Hematopoietic multipotent progenitor cell treated with erythropoietin and hydrocortisone succinate and interleukin-3 and kit ligand, for 4 days (in vitro differentiated cells): ENCODE results near the gene C10orf143.

Experiments used
- DNase-seq: peaks from one replicate; pipeline ENCODE4 v3.0.0-alpha.2; 2015

Gene C10orf143

GRCh38 chr10:130050721-130051120 lies 59.9 kb downstream of the C10orf143 start:
- DNase-seq = no peak

- no peak for DNase-seq
These were observed 60.6 kb downstream of the C10orf143 start for GRCh38 chr10:130049987-130050386.

GRCh38 chr10:130049244-130049643 lies 61.4 kb downstream of the C10orf143 start:
- no peak for DNase-seq

GRCh38 chr10:130048081-130048480 lies 62.5 kb downstream of the C10orf143 start:
- DNase-seq = no peak

- no peak for DNase-seq
These were observed 63.3 kb downstream of the C10orf143 start for GRCh38 chr10:130047336-130047735.

GRCh38 chr10:130046591-130046990 lies 64.0 kb downstream of the C10orf143 start:
- DNase-seq = no peak

- DNase-seq = no peak
These were observed 64.8 kb downstream of the C10orf143 start for GRCh38 chr10:130045801-130046321.

- peak; percentile 8 for DNase-seq
These were observed 65.5 kb downstream of the C10orf143 start for GRCh38 chr10:130045091-130045652.

GRCh38 chr10:130044067-130045061 lies 66.3 kb downstream of the C10orf143 start:
- no peak for DNase-seq

- DNase-seq = no peak
These were observed 67.1 kb downstream of the C10orf143 start for GRCh38 chr10:130043491-130043890.

- no peak for DNase-seq
These were observed 68.2 kb downstream of the C10orf143 start for GRCh38 chr10:130042381-130042780.

GRCh38 chr10:130041451-130042371 lies 68.9 kb downstream of the C10orf143 start:
- no peak for DNase-seq

GRCh38 chr10:130040817-130041330 lies 69.8 kb downstream of the C10orf143 start:
- DNase-seq = no peak

GRCh38 chr10:130040351-130040750 lies 70.3 kb downstream of the C10orf143 start:
- no peak for DNase-seq

- no peak for DNase-seq
These were observed 71.5 kb downstream of the C10orf143 start for GRCh38 chr10:130039141-130039540.

- DNase-seq = no peak
These were observed 72.0 kb downstream of the C10orf143 start for GRCh38 chr10:130038611-130039109.

GRCh38 chr10:130038019-130038555 lies 72.5 kb downstream of the C10orf143 start:
- DNase-seq = no peak

GRCh38 chr10:130037169-130037661 lies 73.4 kb downstream of the C10orf143 start:
- no peak for DNase-seq

GRCh38 chr10:130036296-130037065 lies 74.1 kb downstream of the C10orf143 start:
- DNase-seq = no peak

- DNase-seq = no peak
These were observed 81.4 kb downstream of the C10orf143 start for GRCh38 chr10:130029209-130029608.

GRCh38 chr10:130028465-130028819 lies 82.2 kb downstream of the C10orf143 start:
- DNase-seq = no peak
